Activated CD4-positive, alpha-beta T cell treated with anti-CD3 and anti-CD28 coated beads, Interleukin-2, amount 50 U/mL, for 1 hour (primary cell): ENCODE results near the gene SLIT3.

Source experiments
- DNase-seq: peaks from one replicate; pipeline ENCODE4 v3.0.0-alpha.2; 2020

SLIT3 gene

DNA sequence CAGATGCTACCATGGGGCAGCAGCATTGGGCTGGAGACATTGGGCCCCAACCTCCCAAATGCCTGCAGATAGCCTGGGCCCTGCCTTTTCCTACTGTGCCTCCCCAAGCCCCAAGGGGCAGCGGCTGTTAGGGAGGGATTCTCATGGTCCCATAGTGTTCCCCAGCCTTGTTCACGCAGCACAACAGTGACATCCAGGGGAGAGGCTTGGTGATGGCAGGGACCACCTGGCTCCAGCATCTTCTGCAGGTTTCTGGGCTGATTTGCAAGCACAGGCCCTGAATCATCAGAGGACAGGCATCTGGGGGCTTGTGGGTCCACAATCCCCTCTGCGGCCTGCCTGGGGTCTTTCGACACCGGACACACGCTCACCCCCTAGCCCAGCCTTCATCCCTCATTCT is 354.6 kb downstream of the SLIT3 start:
- no peak for DNase-seq

DNA sequence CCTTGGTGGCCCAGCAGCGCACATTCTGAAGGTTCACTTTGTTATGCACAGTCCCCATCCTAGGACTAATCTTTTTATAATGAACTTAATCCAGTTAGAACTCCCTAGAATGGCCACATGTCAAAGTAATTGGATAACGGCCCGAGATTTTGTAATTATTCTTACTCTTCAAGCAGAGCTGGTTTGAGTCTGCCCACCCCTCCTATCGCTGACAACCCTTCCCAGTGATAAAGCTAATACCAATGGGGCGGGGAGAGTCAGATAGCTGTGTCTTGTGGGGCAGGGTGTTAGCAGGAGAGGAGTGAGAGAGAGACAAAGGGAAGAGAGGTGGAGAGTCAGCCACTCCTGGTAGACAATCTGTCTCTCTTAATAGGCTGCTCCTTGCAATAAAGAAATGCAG is 356.9 kb downstream of the SLIT3 start:
- no peak for DNase-seq

DNA sequence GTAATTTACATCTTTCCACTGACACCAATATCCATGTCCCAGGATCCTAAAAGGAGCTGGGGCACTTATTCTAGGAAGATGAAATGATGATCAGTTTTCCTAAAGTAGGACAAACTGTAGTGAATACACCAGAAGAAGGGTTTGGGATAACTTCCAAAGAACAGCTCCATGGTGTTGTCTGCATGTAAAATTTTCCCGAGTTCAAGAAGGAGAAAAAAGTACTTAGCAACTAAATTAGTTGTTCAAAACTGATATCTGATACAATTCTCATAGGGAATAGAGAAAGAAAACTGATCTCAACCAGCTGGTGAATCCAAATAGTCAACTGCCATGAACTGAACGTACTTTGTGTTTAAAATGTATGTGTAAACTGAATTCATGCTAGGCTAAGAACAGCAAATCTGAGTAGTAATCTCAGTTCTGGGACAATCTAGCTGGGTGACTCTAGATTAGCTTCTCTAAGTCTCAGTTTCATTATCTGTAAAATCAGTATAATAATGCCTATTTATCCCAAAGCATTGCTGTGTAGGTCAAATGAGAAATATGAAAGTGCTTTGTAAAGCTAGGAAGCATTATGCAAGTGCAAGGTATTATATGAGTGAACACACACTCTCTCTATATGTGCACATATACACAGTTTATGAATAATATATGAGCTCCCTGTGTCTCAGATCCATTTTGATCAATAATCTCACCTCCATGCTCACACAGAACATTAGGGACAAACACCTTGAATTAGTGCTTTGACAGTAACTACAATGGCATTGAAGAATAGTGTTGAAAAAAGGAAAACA is 357.7 kb downstream of the SLIT3 start:
- DNase-seq, result no peak

DNA sequence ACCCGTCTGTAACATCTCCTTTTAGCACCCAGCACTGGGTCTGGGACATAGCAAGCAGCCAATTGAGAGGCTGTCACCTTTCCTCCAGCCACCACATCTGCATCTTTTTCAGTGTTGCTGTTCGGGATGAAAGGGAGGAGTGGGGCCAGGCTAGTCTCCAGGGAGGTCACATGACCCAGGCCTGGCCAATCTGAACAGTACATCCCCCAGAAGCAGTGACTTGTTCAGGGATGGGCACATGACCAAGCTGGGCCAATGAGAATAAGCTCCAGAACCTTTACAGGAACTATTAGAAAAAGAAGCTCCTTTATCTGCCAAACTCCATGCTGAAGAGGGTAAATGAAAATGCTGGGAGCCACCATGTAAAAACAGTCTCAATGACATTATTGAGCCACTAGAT is 359.0 kb downstream of the SLIT3 start:
- no peak for DNase-seq

DNA sequence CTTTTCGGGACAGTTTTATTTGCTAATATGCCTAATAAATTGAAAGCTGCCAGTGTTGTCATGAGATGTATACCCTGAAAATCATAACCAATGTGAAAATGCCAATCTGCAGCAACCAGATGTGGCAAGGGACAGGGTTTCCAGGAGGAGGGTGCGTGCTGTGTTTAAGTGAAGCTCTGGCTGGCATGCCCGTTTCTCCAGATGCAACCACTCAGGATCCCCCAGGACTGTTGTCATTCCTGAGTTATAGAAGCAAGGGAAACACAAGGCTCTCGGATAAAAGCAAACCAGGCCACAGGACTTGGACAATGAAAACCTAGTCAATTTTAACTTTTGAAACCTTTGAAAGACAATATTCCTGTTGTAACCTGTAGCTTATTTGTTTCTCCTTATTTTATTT is 360.2 kb downstream of the SLIT3 start:
- no peak for DNase-seq

DNA sequence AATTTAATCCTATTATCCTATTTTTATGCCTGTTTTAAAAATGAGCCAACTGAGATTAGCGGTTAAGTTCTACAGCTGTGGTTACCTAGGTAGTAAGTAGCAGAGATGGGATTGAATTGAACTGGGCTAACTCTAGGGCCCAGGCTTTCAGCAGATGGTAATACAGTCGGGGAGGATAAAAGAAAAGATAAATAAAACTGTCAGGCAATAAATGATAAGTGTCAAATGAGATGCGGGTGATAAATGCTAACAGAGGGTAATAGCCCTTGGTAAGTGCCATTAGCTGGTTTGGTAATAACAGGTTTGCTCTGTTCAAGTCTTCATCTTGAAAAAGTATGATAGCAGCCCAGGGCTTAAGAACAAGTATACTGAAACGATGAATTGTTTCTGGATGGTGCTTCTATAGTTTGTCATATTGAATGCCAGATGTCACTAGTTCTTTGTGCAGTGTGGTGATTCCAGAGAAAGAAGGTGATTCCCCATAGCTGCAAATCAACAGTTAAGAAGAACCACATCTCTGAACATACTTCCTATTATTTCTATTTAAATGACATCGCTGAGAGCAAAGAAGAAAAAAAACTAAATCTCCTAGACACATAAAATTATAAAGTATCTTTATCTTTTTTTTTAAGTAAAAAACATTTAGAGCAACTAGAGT is 360.9 kb downstream of the SLIT3 start:
- no peak for DNase-seq

DNA sequence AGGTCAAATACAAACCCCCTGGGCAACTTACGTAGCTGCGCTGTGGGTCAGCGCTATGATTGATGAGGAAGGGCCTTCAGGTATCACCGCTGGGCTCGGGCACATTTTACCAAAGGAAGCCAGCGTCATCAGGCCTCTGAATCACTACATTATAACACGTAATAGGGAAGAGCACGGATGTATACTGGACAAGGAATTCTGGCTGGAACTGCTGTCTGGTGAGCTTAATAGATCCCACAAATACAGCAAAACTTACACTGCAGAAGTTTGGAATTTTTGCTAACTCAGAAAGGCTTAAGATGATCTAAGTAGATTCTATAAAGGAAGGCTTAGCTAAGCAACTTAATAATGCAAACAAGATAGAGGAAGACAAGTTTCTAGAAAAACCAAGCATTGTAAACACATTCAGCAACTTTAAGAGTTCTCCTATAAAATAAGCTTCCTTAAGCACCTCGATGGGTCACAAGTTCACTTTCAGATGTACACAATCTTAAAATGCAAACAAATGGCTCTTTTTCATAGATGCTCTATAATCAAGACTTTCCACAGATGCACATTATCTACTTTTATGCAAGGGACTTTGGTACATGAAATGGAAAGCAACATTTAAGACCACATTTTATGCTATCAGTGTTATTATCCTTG is 361.7 kb downstream of the SLIT3 start:
- no peak for DNase-seq

DNA sequence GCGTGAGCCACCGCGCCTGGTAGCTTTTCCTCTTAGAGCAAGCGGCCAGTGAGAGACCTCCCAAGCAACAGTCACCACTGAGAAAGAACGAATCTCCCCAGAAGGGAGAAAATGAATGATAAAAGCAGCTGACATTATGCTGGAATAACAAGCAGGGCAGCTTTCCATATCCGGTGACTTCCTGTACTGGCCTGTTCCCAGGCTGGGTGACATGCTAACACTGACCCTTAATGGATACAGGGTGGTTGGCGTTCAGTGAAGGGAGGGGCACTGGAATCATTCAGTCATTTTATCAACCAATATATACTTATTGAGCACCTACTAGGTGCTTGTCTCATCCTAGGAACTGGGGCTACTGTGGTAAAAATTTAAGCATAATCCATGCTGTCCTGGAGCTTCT is 364.4 kb downstream of the SLIT3 start:
- DNase-seq, result no peak

DNA sequence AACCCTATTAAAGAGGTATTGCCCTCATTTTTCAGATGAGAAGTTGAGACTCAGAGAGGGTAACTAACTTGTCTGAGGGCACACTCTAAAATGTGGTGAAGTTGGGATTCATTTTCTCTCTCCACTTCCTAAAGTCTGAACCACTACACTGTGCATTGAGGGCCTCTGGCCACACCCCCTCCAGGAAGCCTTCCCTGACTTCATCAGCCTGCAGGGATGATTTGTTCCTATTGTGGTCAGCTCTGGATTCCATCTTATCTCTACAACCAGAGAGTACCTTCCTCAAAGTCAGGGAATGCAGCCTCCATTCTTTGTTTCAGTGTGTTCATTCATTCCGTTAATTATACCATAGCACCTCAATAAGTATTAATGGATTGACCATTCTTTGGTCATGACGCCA is 365.8 kb downstream of the SLIT3 start:
- DNase-seq, result no peak

DNA sequence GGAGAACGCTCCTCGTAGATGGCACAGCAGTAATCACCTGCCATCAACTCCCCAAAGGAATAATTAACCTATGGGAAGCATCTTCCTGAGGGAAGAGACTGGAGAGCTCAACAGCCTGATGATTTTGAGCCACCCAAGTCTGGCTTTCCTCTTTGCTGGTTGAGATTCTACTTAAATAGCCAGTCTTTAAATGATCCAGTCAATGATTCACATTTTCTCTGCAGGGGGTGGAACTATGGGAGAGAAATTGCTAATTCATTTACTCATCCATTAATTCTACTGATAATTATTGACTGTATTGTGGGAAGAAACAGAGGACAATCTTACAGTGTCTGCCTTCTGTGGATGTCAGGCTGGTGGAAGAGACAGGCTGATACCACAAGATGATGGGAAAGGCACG is 366.8 kb downstream of the SLIT3 start:
- DNase-seq, result no peak

DNA sequence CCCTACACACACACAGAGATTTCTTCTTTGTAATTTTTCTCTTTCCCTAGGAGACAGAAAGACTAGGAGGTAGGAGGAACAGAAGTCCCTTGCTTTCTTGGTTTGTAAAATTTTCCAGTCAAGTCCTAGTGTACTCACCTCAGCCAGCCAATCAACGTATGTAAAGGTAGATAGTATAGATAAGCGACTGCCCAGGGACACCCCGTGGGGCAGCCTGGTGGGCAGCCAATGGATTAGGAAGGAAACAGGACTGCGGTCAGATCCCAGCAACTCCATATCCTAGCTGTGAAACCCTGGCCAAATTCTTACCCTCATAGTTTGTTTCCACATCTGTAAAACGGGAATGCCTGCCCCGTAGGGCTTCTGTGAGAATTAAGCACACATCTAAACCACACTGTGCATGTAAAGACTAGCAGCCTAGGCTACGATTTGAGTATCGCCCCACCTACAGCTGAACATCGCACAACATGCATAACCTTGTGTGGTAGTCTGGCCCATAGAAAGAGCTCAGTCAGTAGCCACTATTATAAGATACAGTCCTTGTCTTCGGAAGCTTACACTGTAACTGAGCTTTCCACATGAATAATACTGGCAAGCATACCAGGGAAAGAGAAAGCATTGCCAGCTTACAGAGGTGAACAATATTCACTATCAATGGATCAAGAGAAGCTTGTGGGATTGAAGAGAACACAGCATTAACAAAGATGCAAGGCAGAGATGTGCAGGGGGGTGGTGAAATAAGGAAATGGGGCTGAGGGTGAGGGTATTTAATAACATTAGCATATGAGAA is 368.3 kb downstream of the SLIT3 start:
- DNase-seq, result no peak

DNA sequence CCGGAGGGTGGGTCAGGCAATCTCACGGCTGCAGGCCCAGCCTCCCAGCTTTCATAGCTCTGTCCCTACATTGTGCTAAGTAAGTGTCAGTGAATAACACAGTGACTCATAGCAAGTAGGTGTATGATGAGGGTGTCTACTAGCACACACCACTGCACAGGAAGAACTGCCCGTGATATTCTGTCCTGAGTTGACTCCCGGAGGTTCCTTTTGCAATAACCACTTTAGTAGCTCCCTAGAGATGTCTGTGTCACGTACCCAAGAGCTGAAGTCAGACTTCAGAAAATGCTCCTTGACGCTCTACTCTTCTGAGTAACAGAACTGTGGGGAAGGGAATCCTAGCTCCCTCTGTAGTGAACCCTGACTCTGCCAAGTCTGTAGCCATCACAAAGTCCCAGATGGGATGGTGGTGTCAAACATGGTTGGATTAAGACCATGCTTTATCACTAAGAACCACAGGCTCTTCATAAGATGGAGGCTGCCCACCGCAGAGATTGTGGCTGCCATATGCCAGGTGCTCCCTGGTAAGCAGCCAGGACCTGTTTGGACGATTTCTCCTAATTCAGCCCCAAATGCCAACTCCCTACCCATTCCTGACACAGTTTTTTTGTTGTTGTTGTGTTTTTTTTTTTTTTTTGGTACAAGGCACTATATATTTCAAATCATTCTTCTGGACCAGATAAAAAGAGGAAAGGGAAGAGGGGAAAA is 369.1 kb downstream of the SLIT3 start:
- DNase-seq, result no peak

DNA sequence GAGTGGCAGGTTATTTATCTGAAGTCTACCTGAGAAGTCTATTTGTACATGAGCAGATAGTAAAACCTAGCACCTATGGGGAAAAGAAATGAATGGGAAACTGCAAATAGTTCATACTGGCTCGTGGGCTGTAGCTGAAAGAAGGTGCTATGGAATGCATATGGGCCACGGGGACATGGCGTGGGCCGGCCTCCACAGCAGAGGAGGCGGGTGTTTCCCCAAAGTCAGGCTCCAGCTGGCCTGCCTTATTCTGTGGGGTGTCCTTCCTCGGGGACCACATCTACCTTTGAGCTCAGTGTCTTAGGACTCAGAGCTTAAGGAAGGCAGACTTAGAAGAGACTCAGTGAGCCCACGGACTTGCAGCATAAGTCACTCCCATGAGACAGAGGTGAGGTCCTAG is 371.3 kb downstream of the SLIT3 start:
- DNase-seq, result no peak

DNA sequence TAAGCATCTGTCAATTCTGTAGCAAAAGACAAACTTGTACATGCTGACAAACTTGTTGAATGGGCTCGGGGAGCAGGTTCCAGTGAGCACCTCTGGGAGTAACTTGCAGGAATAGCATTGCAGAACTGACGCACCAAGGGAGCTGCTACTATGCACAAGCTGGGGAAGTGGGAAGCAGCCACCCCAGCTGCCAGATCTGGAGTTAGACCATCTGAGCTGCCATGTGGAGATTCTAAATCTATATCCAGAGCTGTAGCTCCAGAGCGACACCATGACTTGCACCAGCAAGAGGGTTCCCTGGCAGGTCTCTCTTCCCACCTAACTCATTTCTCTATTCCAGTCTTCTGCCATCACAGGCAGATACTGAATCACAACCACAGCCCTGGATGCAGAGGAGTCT is 375.8 kb downstream of the SLIT3 start:
- DNase-seq, result no peak

DNA sequence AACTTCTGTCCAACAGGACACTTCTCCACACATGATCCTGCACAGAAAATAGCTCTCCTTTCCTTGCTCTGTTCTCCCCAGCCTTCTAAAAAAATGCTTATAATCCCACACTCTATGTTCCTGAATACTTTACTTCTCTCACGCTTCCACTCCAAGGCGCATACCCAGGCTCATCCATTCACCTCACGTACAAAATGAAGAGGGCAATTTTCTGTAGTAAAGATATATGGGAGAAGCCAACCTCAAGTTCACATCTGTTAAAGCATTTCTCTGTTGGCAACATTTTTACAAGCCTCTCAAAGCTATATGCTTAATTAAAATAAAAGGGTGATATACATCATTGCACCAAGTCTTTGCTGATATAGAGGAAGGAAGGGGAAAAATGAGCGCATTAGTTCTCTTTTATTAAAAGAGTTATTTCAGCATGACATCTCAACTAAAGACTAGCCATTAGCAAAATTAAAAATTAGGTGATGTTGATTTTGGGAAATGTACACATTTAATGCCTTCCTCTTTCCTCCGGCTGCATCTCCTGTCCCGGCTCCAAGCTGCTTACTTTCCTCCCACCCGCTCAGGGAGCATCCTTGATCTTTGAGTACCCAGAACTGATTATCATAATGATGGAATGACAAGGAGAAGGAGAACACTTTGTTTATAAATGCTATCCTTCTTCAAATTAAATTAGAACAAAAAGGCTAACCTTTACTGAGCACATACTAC is 379.6 kb downstream of the SLIT3 start:
- no peak for DNase-seq

DNA sequence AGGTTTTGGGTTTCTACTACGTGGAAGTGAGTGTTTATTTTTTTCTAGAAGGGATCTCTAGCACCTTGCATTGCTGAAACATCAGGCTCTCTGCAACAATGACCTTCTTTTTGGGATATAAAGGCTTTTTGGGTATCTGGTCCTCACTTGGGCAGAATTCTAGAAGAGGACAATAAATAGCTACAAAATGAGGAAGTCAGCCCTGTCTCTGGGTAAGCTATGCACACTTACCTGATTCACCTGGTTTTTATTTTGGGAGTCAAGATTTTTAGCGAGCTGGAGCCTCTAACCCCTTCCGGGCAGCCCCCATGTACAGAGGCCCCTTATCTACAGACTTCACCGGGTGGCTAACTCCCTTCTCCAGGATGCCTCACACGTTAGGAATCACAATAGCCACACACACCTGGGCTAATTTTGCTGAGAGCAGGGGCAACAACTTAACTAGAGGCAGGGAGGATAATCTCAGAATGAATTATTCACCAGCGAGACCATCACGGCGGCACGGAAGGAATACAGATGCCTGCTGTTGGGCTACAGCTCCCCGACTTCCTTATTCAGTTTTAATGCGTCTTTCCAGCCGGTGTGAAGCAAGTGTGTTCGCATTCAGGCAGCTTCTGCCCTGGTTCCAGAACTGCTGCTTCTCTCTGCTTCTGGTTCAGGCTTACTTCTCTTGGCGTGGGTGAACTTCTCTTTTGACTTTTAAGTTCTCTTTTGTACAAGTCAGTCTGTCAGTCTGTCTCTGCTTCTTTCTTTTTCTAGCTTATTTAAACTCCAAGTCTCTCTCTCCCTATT is 380.7 kb downstream of the SLIT3 start:
- DNase-seq, result no peak

DNA sequence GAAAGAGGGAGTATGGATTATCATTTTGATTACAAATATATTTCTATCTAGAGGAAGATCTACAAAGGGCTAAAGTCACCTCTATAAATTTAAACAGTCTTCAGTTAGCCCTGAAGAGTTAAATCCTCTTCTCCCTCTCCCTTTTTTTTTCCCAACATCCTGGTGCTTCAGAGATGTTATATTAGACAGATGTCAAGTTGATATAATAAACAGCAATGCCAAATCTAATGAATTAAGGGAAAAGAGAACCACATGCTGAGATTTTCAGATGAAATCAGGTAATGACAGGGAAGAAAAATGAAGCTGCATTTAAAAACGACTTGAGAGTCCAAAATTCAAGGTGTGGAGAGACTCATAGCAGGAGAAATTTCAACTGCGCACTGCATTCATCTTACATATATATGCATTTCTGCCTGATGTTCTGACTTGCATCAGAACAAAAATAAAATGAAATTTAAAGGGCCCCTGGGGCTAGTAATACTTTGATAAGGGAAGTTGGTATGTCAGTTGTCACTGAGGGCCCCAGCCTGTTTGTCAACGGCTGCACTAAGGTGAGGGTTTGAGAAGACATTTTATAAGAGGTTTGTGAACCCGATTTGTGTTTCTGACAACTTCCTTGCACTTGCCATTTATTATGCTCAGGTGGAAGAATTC is 382.9 kb downstream of the SLIT3 start:
- DNase-seq, result no peak

DNA sequence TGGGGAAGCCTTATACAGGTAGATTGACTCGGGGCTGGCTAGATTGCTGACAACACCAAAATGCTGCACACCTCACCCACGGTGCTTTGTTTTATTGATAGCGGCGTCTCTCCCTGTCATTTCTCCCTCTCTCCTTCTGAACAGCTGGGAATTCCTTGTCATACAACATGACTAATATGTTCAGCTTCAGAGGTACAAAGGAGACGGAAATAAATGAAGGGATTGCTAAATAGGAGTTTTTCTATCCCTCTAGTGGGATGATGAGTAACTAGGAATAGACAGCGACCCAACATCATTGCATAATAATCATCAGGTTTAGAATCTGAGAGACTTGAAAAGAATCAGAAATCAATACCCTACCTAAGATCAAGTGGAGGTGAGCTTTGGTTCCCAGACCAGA is 384.1 kb downstream of the SLIT3 start:
- no peak for DNase-seq

DNA sequence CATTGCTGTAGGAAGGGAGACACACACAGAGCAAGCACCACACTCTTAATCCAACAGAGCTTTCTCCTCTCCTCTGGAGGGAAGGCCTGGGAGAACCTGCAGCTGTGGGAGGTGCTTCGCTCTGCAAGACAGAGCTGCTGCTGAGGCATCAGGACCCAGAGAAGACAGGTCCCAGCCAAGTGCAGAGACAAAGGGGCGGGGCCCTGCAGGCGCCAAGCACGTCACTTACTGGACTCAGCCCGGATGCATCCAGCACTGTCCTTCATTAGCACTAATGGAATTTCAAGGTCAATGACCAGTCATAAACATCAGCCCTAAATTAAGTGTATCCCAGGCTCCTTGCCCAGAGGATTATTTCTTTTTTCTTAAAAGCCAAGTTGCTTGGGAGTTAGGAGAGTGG is 384.7 kb downstream of the SLIT3 start:
- DNase-seq, result no peak

DNA sequence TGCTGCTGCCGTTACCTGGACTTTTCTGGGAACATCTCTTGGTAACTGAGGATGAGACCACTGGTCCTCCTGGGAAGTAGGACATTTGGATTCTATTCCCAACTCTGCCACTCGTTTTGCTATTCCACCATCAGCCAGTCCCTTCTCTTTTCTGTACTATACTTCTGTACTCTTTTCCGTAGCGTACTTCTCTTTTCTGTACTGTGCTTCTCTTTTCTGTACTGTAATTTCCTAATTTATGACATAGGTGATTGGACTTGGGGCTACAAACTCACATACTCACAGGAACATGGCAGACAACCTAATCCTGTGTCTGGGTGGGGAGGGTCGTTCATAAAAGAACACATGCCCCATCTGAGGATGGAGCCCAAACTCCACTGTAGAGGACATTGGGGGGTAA is 386.4 kb downstream of the SLIT3 start:
- DNase-seq, result no peak

DNA sequence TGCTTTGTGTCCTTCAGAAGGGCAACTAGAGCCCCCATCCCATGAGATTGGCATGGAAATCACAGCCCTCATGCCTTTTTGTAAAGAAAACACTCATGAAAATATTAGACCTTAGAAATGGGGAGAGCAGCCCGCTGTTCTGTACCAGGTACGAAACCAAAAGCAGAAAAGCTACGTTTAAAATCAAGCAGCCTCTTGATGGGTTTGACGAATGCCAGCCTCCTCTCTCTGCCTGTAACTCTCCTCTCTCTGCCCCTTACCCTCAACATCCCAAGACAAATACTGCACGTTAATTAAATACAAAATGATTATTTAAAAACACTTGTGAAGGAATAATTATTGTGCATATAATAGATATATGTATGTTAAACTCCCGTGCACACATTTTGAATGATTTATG is 390.1 kb downstream of the SLIT3 start:
- DNase-seq, result no peak
